Renal cortex interstitium (tissue), 11 donors: ENCODE results near the gene MEGF11. TPM values are rescaled to one million over a fixed set of nuclear protein-coding genes. Genes with fewer than 3 reads are reported as not detected.
"Not testable (repeated sequence)": the region's sequence is repeated elsewhere in the genome, so short reads cannot be mapped to it uniquely, and the experiment has no call there.

Source experiments
- DNase-seq, 11 donors: peaks; one replicate each; pipeline ENCODE4 v3.0.0-alpha.2; 2013; ENCODE audit warnings: low read depth in 9 of 11, low spot score in 4 of 11; ENCODE audit errors: extremely low read depth in 1 of 11
- polyA plus RNA-seq, 3 donors: library from polyadenylated mRNA; unstranded; fragments of 120-200 nt; gene quantifications; one replicate each; pipeline ENCODE4 v1.2.1, GENCODE V29; 2013; ENCODE audit not compliant: insufficient read length in 3 of 3

Gene MEGF11
- polyA plus RNA-seq, 3 donors, result 1.6 to 3.3 (median 2.3) TPM

DNA sequence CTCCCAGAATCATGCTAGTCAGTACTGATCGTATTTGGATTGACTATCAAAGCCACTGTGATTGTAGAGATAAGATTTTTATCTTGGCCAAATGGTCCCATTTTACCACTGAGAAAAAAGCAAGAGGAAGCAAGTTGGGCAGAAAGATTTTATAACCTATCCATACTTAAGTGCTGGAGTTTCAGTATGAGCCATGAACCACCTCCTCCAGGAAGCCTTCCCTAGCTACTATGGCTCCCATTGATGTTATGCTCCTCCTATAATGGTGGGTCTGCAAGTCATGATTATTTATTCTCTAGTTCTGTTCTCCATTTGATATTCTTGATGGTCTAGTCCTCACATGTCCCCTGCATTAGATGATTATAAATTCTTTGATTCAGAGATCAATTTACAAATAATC, 6.6 kb downstream of the MEGF11 start:
- DNase-seq, result no peak

DNA sequence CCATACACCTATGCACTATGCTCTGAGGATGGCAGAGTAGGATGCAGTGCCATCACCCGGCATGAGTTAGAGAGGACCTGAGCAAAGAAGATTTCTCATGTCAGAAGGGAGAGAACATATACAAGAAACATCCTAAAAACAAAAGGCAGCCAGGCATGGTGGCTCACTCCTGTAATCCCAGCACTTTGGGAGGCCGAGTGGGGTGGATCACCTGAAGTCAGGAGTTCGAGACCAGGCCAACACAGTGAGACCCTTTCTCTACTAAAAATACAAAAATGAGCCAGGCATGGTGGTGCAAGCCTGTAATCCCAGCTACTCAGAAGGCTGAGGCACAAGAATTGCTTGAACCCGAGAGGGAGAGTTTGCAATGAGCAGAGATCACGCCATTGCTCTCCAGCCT, 7.7 kb downstream of the MEGF11 start:
- not testable (repeated sequence) for DNase-seq

DNA sequence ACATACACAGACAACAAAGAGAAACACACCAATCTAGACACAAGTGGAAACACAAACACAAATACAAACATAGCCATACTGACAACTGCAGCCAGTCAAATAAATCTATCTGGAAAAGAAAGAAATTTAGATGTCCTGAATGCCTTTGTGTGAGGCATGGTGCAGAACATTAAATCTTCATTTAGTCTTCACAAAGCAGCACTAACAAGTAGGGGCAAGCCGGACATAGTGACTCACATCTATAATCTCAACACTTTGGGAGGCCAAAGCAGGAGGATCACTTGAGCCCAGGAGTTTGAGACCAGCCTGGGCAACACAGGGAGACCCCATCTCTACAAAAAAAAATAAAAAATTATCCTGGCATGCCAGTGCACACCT, 11.7 kb downstream of the MEGF11 start:
- DNase-seq, result no peak

DNA sequence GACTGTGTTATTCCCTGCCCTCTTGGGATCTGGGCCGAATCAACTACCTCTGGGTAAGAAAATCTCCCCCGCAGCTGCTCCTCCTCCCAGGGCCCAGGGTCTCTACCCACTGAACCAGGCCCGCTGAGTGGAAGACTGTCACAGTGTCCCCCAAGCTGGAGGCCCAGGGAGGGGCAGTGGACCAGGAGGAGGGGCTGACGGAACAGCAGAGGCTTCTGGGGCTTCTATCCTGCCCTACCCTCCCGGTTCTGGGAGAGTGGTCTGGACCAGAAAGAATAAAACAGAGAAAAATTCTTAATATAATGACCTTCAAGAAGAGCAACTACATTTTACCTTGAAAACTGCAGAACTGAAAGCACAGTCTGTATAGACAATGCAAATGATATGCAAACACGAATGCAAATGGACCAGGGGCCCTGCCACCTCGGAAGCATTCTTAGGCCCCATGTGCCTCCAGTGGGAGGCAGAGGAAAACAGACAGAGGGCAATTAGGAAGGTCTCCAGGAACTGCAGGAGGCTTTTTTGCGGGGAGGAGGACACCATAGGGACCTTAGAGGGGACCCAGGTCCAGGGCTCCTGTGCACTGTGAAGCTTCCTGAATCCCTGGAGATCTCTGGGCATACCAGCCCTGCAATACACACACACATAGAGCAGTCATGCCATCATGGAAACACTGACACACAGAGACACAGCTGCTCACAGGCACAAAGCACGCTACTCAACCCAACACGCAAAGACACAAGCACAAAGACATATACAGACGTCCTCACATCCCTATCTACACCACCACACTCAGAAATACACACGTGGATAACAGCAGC, 12.3 kb downstream of the MEGF11 start:
- DNase-seq, result no peak

DNA sequence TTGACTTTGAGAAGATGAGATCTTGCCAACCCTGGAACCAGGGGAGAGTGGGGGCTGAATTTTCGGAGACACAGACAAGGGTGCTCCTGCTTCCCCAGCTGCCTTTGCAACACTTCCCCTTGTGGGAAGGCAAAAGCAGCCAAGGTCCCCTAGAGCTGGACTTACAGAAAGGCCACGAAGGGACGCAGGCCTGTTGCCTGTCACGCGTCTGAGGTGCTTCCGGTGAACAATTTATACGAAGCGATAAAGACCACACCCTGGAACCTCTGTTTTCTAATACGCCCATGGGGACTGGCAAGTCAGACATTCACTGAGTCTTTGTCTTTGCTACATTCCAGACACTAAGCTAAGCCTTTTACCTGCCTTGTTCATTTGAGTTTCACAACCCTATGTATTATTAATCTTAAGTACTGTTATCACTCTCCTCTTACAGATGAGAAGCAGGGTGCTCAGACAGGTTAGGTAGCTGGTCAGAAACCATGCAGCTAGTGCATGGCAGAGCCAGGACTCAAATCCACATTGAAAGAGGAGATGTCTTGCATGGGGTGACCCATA, 13.2 kb downstream of the MEGF11 start:
- DNase-seq, result no peak

DNA sequence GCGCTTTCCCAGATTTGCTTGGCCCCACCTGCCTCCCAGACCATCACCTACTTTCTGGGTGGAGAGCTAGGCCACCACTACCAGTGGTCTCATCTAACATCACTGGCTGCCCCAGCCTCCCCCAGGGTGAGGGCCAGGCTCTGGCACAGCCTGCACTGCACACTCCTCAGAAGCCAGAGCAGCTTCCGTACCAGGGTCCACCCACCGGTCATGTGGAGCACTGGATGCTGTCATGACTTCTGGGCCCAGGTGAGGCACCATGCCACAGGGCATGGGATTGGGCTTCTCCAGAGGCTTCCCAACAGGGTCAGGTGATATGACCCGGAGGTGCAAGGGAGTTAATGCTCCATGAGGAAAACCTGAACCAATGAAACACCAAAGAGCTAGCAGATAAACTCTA, 14.0 kb downstream of the MEGF11 start:
- no peak for DNase-seq

DNA sequence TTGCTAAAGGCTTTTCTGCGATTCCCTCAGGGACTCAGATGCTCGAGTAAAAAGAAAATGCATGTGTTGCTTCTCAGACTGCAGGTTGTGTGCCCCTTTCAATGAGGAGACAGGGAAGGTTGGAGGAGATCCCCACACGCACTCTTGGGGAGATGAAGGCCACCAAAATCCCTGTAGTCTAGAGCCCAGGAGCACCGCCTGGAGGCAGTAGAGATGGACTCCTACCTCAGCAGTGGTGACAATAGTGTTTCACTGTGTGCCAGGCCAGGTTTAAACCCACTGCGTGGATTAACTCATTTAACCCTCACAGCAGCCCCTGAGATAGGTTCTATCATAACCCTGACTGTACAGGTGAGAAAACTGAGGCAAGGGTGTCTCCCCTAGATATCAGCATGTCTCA, 15.2 kb downstream of the MEGF11 start:
- no peak for DNase-seq

DNA sequence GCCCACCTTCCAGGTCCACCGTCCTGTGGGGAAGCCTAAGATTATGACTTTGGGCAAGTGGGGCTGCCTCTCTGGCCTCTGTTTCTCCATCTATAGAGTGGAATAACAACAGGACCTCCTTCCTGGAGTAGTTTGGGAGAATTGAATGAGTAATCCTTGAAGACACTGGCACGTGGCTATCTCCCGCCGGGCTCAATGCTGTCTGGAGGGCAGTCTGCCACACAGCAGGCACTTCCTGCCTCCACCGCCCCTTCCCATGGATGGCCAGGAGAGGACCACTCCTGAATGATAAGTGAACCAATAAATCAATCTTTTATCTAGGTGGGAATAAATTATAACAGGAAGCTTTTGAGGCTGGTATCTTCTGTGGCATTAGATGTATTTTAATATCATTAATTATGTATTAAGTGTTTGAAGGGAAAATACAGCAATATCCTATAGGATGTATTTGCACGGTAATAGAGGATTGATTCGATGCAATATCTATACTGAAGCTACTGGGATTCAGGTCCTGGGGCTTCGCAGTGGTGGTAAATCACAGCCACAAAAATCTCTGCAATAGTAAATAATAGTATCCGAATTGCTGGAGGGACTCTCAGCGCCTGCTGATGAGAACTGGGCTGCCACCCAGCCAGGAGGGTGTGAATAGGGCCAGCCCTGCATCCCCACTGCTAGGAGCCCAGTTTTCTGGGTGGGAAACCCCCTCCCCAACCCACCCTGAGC, 15.9 kb downstream of the MEGF11 start:
- no peak for DNase-seq

DNA sequence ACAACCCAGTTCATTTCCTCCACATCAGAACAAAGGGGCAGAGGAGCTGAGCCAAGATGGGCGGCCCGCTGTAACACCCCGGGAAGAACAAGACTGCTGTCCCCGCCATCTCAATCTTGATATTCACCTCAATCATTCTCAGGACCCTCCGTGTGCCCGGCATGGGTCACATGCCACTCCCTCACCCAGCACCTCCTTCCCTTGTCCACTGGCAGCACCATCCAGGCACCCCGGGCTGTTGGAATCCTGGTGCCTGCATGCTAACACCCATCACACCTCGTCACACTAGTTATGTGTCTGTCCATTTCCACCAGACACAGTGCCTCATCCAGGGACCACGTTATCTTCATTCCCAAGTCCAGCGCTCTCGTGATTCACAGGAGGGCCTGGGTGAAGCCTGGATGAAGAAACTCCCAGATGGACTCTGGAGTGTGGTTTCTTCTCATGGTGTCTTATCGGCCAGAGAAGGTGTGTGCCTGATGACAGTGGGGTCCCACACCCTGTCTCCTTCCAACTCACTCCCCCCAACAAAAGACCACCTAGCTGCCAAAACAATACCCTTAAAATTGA, 16.7 kb downstream of the MEGF11 start:
- DNase-seq, result no peak

DNA sequence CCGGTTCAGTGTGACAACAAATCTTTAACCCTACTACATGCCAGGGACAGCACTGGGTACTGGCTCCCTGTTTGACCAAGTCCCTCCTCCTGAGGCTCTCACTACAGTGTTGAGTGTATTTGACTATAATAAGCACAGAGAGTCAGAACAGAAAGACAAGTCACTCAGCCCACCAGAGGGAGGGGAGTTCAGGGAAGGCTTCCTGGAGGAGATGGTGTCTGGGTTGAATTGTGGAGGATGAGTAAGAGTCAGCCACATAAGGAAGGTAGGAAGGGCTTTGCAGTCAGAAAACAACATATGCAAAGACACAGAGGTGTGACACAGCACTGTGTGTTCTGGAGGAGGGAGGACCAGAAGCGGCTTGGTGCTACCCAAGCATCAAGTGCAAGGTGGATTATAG, 17.7 kb downstream of the MEGF11 start:
- no peak for DNase-seq

DNA sequence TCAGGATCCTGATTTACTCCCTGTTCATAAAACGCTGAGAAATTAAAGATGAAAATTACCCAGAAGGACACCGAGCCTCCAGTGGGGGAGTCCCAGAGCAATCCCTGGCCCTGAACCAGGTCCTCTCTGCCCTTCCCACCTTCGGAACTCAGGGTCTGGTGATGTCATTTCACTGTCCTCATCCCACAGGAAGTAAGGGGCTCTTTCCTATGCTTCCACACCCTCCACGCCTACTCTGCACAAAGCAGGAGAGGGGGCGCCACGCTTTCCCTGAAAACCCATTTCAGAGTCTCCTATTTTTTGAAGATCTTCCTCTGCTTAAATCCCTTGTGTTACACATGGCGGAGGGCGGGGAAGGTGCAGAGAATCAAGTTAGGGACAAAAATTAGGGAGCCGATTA, 18.8 kb downstream of the MEGF11 start:
- DNase-seq, result no peak

DNA sequence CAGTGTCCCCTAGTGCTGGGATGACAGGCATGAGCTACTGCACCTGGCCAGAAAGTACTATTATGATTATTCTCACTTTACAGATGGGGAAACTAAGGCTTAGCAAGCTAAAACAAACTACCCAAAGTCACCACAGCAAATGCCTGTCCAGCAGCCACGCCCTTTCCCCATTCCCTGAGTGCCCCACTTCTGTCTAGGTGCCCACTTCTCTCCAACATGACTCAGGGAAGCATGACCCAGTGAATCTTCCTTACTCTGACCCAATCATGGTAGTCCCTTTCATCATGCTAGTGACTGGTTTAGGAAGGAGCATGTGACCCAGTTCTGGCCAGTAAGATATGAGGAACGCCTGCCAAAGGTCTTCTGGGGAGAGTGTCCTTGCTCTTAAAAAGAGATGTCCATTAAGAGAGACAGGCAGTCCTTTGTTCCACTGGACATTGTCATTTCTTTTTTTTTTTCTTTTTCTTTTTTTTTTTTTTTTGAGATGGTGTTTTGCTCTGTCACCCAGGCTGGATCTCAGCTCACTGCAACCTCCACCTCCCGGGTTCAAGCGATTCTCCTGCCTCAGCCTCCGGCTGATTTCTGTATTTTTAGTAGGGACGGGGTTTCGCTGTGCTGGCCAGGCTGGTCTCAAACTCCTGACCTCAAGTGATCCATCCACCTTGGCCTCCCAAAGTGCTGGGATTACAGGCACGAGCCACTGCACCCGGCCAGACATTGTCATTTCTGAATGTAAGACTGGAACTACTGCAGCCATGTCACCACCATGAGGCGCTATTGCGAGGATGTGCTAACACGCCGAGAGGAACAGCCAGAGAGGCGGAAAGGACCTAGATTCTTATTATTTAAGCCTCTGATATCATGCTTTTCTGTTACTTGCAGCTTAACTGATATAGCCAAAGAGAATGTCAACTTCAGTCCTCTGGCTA, 19.8 kb downstream of the MEGF11 start:
- no peak for DNase-seq

DNA sequence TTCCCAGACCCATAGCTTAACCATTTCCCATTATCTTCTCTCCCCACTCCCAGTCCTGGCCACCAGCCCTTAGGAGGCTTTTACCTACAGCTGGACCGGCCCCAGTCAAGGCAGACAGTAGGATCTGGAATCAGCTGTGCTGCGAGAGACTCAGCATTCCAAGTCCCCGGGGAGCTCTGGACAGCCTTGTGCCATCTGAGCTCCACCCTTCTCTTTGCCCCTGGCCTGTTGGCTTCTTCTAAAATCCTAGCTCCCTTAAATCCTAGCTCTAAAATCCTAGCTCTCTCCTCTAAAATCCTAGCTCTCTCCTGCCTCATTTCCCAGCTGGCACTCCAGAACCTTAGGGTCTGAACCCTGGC, 21.3 kb downstream of the MEGF11 start:
- DNase-seq, result no peak

DNA sequence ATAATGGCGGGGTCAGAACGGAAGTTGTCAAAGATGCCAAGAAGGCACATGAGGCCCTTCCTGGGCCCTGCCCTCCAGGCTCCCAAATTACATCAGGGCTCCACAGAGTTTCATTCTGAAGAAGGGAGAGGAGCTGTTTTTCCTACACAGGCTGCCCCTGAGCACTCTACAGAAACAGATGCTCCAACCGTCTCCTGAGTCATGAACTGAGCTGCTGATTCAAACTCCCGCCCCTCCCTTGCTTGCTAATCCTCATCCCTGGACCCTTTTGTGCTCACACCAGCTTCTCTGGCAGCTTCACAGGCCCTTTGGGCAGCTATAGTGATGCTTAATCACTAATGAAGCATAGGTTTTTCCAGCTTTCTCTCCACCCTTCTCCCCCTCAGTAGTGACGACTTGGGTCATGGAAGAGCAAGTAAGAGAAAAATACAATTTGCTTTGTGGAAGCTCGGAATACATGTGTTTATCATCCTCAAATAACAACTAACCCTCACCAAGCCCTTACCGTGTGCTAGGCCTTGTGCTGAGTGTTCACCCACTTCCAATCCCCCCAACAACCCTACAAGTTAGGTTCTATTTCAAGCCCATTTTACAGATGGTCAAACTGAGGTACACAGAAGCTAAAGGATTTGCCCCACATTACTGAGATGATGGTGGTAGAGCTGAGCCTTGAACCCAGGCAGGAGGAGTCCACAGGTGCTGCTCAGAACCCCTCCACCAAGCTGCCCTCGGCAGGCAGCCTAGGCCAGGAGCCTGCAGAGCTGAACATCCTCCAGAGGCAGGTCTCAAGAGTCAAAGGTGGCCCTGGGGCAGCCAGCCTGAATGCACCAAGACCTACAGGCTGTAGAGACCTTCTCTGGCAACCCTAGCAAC, 21.9 kb downstream of the MEGF11 start:
- DNase-seq, result no peak

DNA sequence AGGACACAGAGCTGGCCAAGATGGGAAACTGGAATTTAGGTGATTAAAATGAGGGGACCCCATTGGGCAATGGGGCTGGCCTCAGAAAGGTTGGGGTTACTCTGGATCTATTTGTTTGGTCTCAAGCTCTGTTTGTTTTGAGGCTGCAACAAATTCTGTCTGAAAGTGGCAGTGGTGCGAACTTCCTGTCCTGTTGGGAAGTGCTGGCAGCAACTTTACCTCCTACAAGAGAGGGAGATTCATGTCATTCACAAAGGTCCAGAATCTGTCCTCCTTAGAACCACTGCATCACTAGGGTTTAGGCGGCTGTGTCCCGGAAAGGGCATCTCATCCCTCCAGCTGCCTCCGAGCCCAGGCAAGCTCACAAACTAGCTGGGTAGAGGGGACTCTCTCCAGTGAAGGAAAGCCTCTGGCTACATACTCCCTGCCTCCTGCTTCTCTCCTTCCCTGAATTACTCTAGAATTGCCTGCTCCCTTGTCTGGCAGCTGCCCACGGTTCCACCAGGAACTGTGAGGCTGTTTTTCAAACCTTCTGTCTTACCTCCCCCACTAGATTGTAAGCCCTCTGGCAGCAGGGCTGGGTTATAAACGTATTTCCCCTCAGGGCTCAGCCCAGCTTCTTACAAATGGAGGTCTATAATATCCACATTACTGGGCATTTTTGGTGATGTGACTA, 23.6 kb downstream of the MEGF11 start:
- no peak for DNase-seq

DNA sequence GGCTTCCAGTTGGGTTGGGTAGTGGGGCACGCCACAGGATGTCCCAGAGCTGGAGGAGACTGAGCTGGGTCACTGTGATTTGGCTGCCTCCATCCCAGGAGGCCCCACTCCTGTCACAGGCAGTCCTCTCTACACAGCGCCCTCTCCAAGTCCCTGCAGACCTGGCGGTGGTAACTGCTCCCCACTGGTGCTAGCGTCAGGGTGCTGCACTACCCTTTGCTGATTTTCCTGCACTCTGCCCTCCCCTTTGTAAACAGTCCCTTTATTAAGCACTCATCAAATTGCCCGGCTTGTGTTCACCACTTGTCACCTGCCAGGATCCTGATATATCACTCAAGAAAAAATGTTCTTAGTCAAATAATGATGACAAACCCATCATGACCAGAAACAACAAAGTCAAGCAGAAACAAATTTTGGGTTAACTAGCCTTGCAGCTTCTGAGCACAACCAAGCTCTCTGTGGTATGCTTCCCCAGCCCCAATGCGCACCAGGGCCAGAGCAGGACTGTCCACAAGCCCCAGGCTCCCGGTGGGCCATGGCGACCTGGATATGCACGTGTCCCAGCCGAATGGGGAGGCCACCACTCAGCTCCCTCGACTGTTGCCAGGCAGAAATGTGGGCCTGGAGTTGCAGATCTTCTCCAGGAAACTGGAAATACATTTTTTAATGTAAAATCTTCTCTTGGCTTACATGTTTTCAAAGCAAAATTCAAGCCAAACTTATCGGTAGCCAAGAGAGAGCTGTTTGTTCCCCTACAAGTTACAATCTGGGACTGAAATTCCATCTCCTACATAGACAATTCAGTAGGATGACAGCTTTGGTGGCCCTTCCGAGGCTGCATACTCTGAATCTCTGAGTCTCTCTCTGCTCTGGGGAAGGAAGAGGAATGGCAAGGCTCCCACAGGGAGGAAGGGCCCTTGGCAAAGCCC, 24.5 kb downstream of the MEGF11 start:
- no peak for DNase-seq

DNA sequence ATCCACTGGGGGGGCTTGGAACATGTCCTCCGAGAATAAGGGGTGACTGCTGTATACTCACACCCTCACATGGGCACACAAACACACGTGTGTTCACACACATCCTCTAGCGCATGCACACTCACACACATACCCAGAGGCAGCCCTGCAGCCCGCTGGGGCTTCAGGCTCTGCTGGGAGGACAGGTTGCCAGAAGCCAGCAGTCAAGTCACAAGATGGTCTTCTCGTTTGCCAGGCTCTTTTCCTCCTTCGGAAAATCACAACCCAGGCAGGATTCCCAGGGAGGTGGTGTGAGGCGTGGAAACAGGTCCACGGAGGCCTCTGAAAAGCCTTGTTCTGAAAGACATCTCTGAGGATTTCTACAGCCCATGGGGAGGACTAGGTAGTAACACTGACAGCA, 26.8 kb downstream of the MEGF11 start:
- DNase-seq, result no peak
